GM21423 (cell line): Measurements from ENCODE around the gene CCNY.
A peak's percentile ranks its signal among the peaks of the same experiment; 100 is the strongest.

ENCODE experiments used
- ATAC-seq: cut with Tn5 transposase; IDR thresholded peaks from one replicate; pipeline ENCODE4 v1.9.1; 2021; ENCODE audit warnings: mild to moderate bottlenecking, moderate library complexity; ENCODE audit not compliant: unreplicated experiment

Gene CCNY

DNA sequence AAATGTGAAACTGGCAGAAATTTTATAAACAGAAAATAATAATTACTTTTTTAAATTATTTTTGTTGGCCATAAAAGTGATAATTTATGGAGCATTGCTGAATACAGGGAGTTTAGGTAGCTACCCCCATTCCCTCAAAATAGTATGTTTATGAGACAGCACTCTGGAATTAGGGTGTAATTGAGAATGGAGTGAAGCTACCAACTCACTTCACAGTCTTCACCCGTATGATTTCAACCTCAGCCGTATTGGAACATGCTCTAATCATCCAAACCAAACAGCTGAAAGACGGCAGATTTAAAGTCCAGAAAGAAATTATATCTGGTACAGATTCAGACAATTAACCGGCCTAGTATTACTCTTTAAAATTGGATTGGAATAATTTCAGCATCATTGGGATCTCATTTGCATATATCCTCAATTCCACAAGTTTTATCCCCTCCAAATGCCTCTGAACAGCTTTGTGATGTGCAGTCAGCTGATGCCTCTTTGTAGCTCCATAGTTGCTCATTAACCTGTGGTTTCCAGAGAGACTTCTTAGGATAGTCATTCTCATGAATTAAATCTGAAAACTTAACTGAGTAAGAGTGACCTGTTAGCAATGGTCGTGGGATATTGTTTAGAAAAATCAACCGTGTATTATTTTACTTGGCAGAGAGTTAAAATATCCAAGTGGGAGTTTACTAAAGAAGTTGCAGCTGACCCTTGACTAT is 209.7 kb downstream of the CCNY start:
- ATAC-seq: no peak

DNA sequence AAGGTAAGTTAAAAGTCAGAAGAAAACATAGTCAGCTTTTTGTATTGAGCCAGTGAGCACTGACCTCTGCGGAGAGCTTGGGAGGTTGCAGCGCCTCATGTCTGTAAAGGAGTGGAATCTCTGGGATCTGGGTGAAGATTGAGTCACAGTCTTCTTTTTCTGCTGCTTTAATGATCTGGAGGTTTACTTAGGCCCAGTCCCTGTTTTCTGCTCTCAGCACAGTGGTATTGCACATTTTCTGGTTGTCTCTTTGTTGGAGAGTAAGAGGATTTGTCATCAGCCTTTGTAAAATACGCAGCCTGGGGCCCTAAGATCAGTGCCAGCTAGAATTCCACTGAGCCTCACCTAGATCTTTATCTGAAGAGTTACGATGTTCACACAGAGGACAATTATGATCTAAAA is 210.5 kb downstream of the CCNY start:
- ATAC-seq: no peak

DNA sequence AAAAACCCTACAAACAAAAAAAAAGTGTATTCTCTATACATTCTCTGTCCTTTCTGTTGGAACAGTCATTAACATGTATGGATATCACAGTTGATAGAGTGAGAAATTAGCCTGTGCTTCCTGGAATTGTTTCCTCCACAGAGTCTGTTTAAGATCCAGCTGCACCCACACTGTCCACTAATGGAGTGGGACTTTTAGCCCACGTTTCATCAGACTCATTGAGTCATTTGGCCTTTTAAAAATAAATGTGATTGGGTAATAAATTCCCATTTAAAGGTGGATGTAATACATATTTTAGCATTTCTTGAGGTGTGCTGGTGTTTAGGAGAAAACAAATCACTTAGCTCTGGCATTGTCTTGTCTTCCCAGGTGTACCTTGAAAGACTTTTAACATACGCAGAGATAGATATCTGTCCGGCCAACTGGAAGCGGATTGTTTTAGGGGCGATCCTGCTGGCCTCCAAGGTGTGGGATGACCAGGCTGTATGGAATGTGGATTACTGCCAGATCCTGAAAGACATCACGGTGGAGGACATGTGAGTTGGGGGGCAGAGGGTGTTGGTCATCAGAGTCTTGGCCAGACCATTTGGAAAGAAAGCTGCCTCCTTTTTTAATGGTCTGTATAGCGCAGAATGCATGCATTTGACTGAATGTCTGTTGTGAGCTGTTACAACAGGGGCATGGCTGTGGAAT is 216.5 kb downstream of the CCNY start:
- ATAC-seq: no peak

DNA sequence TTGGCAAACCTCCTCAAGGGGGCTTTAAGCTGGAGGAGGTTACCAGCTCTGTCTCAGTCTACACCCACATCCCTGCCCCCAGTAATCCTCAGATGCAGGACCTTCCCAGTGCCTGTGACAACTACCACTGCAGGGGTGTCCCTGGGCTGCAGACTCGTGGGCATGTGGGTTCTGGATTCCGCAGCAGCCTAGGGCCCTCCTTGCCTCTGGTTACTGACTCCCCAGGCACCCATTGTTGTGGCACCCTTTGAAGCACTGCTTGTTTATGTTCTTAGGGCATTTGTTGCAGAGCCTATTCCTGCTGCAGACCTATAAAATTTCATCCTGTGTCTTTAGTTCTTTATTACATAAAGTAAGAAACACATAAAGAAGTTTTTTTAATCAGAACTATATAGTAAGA is 217.7 kb downstream of the CCNY start:
- ATAC-seq: no peak

DNA sequence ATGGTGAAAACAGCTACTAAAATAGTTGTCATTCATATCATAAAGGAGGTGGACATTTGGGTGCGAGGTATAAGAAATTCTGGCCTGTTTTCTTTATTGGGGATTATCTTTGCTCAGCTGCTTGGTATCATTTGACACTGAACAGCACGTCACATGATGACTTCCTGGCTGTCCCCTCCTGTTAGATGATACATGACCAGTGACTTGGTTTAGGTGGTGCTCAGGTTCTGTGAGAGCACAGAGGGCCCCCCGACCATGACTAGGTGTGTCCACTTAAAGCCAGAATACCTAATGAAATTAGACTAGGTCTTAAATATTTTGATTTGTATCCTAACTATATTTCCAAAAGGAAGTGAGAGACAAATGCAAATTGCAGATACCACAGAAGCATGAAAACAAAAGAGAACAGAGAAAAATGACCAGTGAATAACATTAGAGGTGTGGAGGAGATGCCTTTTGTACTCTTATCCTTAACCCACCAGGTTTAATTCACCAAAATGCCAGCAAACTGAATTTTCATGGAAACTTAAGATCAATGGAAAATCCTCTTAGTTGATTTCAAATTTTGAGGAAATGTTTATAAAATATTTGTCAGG is 218.2 kb downstream of the CCNY start:
- no peak for ATAC-seq

DNA sequence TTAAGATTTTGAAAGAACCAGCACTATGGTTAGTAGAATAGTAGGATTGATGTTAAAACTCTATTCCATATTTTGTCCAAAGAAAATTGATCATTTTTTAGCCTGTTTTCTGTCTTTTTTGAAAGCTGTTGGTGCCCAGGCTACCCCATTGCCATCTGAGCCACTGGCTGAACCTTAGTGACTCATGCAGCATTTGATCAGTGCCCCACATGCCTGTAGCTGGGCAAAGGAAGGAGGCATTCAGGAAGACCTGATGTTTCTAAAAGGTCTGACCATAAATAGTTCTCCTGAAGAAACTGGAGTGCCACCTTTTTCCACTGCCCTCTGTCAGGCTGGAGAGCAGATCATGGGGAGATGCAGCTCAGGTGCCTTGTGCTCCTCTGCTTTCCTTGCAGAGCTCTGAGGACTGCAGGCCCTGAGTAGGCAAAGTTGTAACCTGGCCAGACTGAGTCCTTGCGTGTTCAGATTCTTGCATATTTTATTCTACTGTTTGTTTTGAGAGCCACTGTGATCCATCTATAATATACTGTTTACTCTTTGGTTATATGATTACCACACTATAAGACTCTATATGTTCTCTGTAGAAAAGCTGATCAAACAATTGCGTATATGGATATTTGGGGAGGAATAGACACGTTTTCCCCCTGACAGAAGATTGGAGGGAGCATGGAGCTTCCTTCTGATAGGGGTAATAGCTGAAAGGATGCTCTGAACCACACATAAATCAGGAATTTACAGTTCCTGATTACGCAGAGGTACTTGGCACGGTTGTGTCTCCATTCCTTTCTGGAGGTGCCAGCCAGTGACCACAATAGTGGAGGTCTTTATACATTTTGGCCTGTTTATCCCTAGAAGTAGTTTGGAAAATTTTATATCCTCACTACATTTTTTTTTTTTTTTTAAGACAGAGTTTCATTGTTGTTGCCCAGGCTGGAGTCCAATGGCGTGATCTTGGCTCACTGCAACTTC is 219.9 kb downstream of the CCNY start:
- ATAC-seq: no peak

DNA sequence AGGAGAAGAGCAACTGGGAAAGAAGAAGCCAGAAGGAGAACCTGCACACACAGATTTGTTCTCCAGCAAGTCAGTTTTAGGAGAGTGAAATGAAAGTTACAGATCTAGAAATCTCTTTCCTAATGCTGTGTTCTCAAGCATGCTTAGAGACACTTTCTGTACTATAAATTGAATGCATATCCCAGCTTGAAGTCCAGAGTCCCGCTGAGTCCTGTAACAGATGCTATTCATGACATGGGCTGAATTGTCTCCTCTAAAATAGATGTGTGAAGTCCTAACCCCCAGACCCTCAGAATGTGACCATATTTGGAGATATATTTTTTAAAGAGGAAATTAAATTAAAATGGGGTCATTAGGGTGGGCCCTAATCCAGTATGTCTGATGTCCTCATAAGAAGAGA is 222.0 kb downstream of the CCNY start:
- no peak for ATAC-seq

DNA sequence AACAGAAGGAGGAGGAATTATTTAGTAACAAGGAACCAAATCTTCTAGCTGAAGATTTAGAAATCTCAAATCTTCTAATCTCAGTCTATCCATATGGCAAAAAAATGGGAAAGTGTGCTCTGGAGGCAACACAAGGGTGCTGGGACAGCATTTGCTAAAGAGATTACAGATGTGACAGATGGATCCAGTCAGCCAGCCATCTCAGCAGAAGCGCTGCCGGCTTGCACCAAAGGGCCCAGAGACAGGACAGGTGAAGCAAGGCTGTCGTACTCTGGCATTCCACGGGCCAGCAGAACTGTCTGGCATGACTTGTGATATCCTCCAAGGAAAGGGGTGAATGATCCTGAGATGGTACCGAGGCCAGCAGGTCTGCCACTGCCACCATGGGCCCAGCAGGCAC is 223.1 kb downstream of the CCNY start:
- ATAC-seq: no peak

DNA sequence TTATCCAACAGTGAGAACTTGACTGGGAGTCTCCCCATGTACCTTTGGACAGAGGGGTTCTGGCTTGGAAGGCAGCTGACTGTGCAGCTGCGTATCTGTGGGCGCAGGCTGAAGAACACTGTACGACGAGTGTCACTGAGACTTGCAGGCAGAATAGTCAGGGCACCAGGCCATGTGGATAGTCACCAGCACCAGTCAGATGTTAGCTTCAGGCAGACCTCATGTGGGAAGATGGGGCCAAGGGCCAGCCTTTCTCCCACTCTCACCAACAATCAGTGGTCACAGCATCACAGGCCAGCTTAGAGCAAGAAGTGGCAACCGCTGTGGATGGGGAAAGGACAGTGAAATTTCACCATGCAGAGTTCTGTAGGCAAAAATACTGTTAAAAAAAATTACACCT is 225.4 kb downstream of the CCNY start:
- no peak for ATAC-seq

DNA sequence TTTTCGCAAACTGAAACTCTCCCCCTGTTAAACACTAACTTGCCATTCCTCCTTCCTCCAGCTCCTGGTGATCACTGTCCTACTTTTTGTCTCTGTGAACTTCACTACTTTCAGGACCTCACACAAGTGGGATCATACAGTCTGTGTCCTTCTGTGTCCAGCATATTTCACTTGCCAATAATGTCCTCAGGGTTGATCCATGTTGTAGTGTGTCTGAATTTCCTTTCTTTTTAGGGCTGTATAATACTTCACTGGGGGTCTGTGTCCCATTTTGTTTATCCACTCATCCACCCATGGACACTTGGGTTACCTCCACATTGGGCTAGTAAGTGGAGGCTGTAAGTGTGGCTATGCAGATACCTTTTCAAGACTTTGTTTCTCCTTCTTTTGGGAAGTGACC is 226.1 kb downstream of the CCNY start:
- ATAC-seq: no peak

DNA sequence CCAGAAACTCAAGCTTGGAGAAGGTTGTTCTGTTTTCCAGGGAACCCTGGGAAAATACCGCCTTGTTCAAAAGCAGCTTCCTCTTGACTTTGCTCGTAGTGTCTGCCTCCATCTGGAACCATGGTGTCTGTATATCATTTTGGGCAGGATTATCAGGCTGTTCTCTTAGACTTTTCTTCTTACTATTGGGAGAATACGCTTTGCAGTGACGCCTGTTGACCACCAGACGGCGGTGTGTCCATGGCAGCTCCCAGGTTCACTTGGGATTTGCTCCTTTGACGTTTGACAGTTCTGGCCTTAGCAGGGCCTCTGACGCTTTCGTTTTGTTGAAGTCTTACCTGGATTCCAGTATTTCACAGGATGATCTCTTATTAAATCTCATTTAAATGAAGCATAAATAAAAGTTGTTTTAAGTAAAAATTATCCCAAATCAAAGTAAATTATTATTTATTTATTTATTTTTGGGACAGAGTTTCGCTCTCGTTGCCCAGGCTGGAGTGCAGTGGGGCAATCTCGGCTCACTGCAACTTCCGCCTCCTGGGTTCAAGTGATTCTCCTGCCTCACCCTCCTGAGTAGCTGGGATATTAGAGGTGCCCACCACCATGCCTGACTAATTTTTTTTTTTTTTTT is 227.1 kb downstream of the CCNY start:
- ATAC-seq: no peak

DNA sequence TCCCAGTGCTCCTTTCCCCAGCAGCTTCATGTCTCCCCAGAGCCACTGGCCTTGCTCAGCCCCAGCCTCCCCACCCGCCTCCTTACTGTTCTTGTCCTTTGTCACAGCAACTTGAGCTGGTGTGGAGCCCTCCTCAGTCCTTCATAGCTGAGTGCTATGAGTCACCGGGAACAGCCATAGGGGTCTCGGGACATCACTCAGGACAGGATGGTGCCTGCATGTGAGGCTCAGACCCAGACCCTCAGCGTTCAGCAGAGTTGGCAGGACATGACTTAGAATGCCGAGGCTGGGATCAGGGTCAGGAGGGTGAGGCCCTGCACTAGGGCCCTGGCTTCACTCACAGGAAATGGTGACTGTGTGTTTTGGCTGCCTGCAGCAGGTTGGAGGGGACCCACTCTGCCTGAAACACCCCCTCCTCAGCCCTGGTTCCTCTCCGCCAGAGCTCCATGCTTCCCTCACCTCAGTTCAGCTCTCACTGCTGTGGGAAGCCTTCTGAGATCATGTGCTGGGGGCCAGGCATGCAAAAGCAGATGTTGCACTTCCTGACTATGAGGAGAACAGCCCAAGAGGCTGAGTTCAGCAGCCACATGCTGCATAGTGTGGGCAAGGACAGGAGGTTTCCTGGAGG is 228.1 kb downstream of the CCNY start:
- peak; percentile 66 for ATAC-seq

DNA sequence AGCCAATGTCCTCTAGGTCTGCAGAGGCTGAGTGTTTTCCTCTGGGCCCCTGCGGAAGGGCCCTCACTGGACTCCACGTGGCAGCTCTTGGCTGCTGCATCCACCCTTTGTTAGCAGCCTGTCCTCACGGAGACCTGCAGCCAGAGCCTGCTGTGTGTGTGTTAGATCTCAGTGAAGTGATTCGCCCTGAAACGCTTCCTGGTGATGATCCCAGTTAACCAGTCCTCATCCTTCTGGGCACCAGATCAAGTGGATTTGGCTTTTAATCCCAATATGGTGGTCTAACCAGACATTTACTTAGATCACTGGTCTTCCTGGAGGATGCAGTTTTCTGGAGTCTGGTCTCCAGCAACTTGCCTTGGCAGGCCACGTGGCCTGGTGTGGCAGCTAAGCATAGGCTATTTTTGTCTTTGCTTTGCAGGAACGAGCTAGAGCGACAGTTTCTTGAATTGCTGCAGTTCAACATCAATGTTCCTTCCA is 229.3 kb downstream of the CCNY start:
- no peak for ATAC-seq

DNA sequence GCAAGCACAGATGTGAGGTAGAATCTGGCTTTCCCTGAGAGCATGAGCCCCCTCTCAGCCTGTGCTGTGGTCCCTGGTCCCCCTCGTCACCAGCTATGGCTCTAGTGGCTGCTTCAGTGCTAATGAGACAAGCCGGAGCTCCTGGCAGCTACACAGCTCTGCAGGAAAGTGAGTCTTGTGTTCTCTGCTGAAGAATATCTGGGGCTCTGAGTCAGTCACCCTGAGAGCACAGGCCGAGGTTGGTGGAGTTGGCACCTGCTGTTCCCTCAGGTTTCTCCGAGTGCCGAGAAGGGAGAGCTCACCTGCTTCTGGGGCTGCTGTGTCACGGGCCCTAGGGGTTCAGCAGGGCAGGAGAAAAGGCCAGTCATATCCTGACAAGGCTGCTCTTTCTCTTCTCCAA is 231.6 kb downstream of the CCNY start:
- no peak for ATAC-seq

DNA sequence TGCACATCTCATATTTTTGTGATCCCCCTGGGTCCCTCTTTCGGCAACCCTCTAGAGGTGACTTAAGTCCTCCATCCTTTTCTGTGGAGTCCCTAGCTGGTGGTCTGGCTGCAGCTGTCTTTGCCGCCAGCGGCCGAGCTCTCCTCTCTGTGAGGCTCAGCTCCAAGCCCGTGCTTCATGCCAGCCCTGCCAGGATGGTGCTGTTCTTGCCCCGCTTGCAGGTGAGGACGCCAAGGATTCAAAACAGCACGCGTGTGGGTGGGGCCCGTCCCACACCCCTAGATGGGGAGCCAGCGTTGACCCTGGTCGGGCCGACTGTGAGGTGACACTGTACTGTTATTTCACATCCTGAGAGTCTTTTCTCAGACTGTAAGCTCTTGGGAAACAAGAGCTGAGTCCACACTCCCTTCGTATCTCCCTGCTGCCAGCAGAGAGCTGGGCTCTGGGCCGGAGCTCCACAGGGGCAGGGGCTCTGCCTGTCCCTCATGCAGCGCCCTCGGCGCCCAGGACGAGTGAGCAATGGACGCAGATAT is 232.2 kb downstream of the CCNY start:
- no peak for ATAC-seq

DNA sequence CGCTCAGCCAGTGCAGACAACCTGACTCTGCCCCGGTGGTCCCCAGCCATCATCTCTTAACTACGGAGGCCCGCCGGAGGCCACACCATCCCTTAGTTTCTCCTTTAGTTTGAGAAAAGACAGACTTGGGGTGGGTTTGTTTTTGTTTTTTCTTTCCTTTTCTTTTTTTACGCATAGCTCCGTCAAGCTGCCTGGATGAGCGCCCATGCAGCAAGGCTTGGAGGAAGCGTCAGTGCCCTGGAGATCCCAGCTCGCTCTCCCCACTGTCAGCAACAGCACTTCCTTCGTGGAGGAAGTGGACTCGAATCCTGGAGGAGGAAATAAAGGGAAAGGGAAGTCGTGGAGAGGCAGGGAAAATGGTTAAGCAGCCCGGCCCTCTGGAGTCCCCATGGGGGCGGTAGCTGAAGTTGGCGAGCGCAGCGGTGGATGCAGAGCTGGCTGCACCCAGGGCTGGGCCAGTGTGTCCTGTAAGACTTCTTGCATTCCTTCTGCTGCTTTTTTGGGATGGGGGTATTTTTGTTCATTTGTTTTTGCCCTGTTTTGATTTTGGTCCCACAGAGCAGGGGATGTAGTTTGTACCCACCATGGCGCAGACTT is 232.9 kb downstream of the CCNY start:
- no peak for ATAC-seq

DNA sequence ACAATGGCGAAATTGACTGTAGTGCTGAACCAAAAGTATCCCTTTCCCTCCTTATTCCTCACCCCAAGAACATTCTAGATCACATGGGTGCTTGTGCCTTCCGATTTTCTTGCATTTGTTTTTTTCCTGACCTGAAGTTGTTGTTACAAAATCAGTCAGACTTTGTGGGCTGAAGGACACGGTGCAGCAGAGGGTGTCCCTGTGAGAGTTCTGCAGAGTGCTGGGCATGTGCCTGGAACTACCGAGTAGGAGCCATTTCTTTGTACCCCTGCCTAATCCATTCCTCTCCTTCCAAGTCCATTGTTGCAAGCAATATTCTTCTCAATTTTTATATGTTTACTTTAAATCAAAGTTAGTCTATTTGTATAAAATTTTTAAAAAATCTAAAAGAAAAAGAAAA is 233.5 kb downstream of the CCNY start:
- ATAC-seq: no peak

DNA sequence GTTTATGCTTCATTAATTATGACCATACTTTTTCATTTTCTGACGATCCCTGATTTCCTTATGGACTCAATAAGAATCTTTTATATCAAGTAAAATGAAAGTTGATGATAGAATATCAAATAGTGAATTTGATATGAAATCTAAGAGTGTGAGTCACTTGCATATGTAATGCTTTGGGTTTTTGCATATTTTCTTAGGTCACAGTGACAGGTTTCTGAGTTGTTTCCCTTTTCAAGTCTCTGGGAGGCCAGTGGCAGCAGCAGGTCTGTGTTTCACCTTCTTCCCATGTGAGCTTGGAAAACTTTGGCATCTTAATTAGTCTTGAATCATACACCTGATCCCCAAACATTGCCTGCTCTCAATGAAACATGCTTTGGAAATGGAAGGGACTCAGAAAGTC is 234.1 kb downstream of the CCNY start:
- no peak for ATAC-seq

DNA sequence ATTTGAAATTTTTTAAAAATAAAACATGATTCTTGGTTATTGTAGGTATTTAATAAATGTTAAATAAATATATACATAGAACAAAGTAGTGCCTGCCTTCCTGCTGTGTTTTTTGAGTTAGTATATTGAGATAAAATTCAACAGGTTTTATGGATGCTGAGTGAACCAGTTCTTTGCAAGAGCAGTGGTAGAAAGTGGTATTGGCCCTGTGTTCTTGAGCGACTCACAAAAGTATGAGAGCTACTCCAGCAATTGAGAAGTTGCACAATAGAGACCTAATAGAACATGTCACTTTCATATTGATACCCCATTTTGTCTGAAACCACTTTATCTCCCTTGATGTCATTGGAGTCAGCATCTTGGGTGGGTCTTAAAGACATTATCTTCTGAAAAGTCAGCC is 236.3 kb downstream of the CCNY start:
- no peak for ATAC-seq

DNA sequence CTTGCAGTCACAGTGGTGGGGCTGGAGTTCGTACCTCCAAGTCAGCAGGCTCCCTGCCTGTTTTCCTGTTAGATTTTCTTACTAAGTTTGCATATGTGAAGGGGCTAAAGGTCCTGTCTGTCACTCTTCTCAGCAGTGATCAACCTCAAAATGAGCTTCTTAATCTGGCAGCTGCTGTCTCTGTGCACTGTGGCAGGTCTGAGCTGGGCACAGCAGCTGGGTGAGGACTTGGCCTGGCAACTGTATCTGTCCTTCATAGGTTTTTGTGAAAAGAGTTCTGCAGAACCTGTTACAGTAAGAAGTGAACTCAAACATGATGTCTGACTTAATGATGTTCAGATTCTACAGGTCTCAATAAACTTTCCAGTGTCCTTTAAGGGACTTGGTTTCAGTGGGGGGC is 237.5 kb downstream of the CCNY start:
- no peak for ATAC-seq
